ENCODE measurements around the gene PRKRA. TPM values are rescaled to one million over a fixed set of nuclear protein-coding genes. Genes with fewer than 3 reads are reported as not detected.

Gene PRKRA
- total and polyA plus RNA-seq, 2 of the 13 experiments (the other 11 are each of a cell fraction or from before 2014, with no cell fraction given) = 53.1 to 74.7 TPM

DNA sequence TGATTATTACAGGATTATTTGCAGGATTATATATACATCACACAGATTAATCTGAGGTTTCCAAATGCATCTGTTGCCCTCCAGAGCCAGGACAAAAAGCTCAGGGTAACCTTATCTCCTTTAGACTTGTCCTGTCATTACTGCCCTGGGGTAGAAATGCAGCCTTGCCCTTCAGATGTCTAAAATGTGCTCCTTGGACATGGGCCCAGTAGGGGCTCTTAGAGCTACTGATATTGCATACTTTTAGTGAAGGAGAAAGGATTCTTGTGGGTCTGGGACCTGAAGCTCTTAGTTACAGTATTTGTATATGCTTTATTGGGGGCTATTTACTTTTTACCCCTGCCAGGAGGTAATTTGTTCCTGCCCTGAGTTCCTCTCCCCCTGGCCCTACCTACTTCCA lies 56.1 kb downstream of the PRKRA start (continued):
- TF ChIP-seq ZNF354B (CRISPR knock-in tag; IDR thresholded peaks at IDR 0.05) (no peak), CREBL2 (CRISPR knock-in tag; IDR thresholded peaks at IDR 0.05; ENCODE audit: borderline replicate concordance) (no peak), ZNF234 (CRISPR knock-in tag; conservative IDR thresholded peaks at IDR 0.05) (no peak), ZNF530 (CRISPR knock-in tag; IDR thresholded peaks at IDR 0.05; ENCODE audit: low read depth) (no peak)

DNA sequence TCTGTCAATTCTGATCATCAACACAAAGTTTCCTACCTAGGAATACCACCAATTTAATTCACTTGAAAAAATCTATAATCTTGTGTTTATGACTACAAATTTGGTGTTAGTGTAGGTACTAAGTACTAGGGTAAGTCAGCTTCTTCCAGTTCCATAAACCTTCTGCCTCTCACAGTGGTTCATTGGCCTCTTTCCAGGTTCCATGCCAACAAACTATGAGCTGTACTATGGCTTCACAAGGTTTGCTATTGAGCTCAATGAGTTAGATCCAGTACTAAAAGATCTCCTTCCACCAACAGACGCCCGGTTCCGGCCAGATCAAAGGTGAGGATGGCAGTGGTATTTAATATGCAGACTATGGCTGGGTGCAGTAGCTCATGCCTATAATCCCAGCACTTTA lies 58.8 kb downstream of the PRKRA start:
- ChIA-PET CTCF (ENCODE audit: low intra/inter-chr PET ratio, low total read pairs) (no interaction called here), POLR2A (no interaction called here)
- in situ Hi-C loops (cut with HindIII; ENCODE audit: extremely low pct_ligation_motif_present, low pct_unique_long_range_greater_than_20kb) (no loop called here), intact Hi-C loops (cut with micrococcal nuclease; ENCODE audit: unreplicated experiment) (no loop called here)
- Histone ChIP-seq H3K4me3 (replicated peaks in 1 of 3; ENCODE audit: insufficient read depth in 1 of 3, low read depth in 2 of 3, low read length in 3 of 3) (no peak overlapping the region), H2AFZ (ENCODE audit: low read length) (no peak overlapping the region), H3K27me3 (ENCODE audit: control insufficient read depth in 1 of 2, insufficient read depth in 2 of 2, low read length in 2 of 2) (no peaks in the 10 kb centered on the region), H3K9me3 (ENCODE audit: low read length) (no peaks in the 10 kb centered on the region), H3K36me3 (replicated peaks in 1 of 2; ENCODE audit: control insufficient read depth in 1 of 2, insufficient read depth in 2 of 2, low read length in 2 of 2) (no peaks in the 10 kb centered on the region), H3K9ac (ENCODE audit: insufficient read depth, low read depth, low read length) (no peak overlapping the region), H3K4me1 (ENCODE audit: insufficient read depth, low read length) (no peaks in the 10 kb centered on the region), H4K20me1 (ENCODE audit: insufficient read depth, low read length) (no peaks in the 10 kb centered on the region), H3K4me2 (ENCODE audit: low read depth, low read length) (no peak overlapping the region), H3K79me2 (ENCODE audit: insufficient read depth, low read length) (no peaks in the 10 kb centered on the region), H3K27ac (ENCODE audit: extremely low read length, insufficient read depth, low read length) (no peak overlapping the region)
- TF ChIP-seq ZNF382 (CRISPR knock-in tag; IDR thresholded peaks at IDR 0.05; ENCODE audit: borderline replicate concordance) = no peak
- TF ChIP-seq POLR2G (IDR thresholded peaks at IDR 0.05; ENCODE audit: low read depth, low read length) = no peak
- TF ChIP-seq, protein P1, sequence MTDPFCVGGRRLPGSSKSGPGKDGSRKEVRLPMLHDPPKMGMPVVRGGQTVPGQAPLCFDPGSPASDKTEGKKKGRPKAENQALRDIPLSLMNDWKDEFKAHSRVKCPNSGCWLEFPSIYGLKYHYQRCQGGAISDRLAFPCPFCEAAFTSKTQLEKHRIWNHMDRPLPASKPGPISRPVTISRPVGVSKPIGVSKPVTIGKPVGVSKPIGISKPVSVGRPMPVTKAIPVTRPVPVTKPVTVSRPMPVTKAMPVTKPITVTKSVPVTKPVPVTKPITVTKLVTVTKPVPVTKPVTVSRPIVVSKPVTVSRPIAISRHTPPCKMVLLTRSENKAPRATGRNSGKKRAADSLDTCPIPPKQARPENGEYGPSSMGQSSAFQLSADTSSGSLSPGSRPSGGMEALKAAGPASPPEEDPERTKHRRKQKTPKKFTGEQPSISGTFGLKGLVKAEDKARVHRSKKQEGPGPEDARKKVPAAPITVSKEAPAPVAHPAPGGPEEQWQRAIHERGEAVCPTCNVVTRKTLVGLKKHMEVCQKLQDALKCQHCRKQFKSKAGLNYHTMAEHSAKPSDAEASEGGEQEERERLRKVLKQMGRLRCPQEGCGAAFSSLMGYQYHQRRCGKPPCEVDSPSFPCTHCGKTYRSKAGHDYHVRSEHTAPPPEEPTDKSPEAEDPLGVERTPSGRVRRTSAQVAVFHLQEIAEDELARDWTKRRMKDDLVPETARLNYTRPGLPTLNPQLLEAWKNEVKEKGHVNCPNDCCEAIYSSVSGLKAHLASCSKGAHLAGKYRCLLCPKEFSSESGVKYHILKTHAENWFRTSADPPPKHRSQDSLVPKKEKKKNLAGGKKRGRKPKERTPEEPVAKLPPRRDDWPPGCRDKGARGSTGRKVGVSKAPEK (CRISPR knock-in tag; IDR thresholded peaks at IDR 0.05; ENCODE audit: borderline replicate concordance) = no peak
- no peak for TF ChIP-seq LBX2 (CRISPR knock-in tag; IDR thresholded peaks at IDR 0.05; ENCODE audit: borderline replicate concordance)
- TF ChIP-seq ZNF296 (CRISPR knock-in tag; conservative IDR thresholded peaks at IDR 0.05) = no peak
- TF ChIP-seq ZSCAN9 (CRISPR knock-in tag; IDR thresholded peaks at IDR 0.05; ENCODE audit: borderline replicate concordance) = no peak
- no peak for TF ChIP-seq FLYWCH1 (CRISPR knock-in tag; IDR thresholded peaks at IDR 0.05)
- TF ChIP-seq ZIK1 (CRISPR knock-in tag; IDR thresholded peaks at IDR 0.05; ENCODE audit: borderline replicate concordance, low read depth) = no peak
- TF ChIP-seq SRSF4 (IDR thresholded peaks at IDR 0.05; ENCODE audit: low read depth, low read length, poor library complexity, severe bottlenecking) = no peak
- no peak for TF ChIP-seq REPIN1 (CRISPR knock-in tag; IDR thresholded peaks at IDR 0.05; ENCODE audit: borderline replicate concordance, low read depth)
- TF ChIP-seq ZNF546 (CRISPR knock-in tag; conservative IDR thresholded peaks at IDR 0.05) = no peak
- no peak for TF ChIP-seq ZNF782 (CRISPR knock-in tag; IDR thresholded peaks at IDR 0.05; ENCODE audit: borderline replicate concordance)
- no peak for TF ChIP-seq RORA (CRISPR knock-in tag; IDR thresholded peaks at IDR 0.05)
- no peak for TF ChIP-seq ZBTB38 (CRISPR knock-in tag; IDR thresholded peaks at IDR 0.05)
- no TSS peak for BruUV-seq (replicated peaks)
- ATAC-seq (no peak), FAIRE-seq (no peak), DNase-seq (ENCODE audit: low spot score) (no peak)
- 9% methylated on average over 3 of the region's 3 CpGs for WGBS (ENCODE audit: low lambda C conversion rate)
